ENCODE results near the gene COL6A3.

Gene COL6A3

DNA sequence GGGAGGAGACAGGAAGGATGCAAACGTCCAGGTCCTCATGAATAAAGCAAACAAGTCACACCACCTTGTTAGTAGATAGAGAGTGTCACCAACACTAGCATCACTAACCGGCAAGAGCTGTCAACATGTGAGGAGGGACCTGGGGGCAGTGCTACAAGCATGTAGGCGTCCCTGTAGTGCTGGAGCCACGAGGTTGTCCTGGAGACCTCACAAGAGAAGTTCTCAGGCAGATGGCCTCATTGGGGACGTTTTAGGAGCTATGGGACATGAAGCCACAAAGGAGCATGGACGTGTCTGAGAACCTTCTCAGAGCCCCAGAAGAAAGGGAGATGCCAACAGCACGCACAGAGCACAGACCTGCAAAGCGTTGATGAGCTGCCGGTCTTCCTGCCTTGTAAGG lies 70.0 kb downstream of the COL6A3 start:
- H3K9me3 ChIP-seq (ENCODE audit: control insufficient read depth, insufficient read depth, low read depth, low read length) = no peaks in the 10 kb centered on the region
- TF ChIP-seq ZNF221 (tag by site-specific recombination; IDR thresholded peaks at IDR 0.05; ENCODE audit: borderline replicate concordance) (no peak), ZNF266 (tag by site-specific recombination; IDR thresholded peaks at IDR 0.05; ENCODE audit: low read depth) (no peak), ZNF521 (tag by site-specific recombination; IDR thresholded peaks at IDR 0.05) (no peak), ZNF776 (tag by site-specific recombination; IDR thresholded peaks at IDR 0.05; ENCODE audit: borderline replicate concordance) (no peak), IKZF3 (tag by site-specific recombination; IDR thresholded peaks at IDR 0.05) (no peak)
- H3K27ac ChIP-seq (ENCODE audit: extremely low read depth, low read depth, low read length) = no peak overlapping the region
- H3K36me3 ChIP-seq (ENCODE audit: control insufficient read depth in 2 of 2, insufficient read depth in 1 of 2, low read length in 2 of 2) = no peaks in the 10 kb centered on the region
- no peaks in the 10 kb centered on the region for H3K4me1 ChIP-seq (ENCODE audit: control insufficient read depth, insufficient read depth, low read length)
- H3K4me3 ChIP-seq (ENCODE audit: low read depth, low read length) = no peak overlapping the region
- POLR2A ChIA-PET = no interaction called here
- CTCF ChIA-PET = no interaction called here

DNA sequence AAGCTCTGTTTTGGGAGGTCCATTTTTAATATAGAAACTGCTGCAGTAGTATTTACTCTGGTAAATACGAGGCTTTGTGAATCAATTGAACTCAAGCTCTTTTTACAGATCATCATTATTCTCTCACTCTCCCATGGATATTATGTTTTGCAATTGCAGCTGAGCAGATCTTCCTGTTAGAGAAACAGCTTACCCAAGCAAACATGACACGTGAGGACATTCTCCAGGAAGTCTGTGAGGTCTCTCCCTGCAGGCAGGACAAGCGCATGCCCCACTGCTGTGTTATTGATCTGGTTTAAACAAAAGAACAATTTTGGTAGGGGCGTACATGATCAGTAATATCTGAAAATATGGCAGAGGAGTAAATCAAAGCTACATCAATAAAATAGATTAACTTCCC lies 72.1 kb downstream of the COL6A3 start:
- H3K4me1 ChIP-seq (ENCODE audit: control insufficient read depth, insufficient read depth, low read length) = no peaks in the 10 kb centered on the region
- H3K9me3 ChIP-seq (ENCODE audit: control insufficient read depth, insufficient read depth, low read depth, low read length) = no peaks in the 10 kb centered on the region
- CTCF ChIA-PET = interaction anchor here (1.5 kb wide), 1 partner anchor 176 kb away, joined by 6 read pairs; no protein-coding TSS in a partner anchor
- TF ChIP-seq, protein P1, sequence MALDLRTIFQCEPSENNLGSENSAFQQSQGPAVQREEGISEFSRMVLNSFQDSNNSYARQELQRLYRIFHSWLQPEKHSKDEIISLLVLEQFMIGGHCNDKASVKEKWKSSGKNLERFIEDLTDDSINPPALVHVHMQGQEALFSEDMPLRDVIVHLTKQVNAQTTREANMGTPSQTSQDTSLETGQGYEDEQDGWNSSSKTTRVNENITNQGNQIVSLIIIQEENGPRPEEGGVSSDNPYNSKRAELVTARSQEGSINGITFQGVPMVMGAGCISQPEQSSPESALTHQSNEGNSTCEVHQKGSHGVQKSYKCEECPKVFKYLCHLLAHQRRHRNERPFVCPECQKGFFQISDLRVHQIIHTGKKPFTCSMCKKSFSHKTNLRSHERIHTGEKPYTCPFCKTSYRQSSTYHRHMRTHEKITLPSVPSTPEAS (tag by site-specific recombination; IDR thresholded peaks at IDR 0.05) = no peak
- TF ChIP-seq GLIS2 (tag by site-specific recombination; IDR thresholded peaks at IDR 0.05) (no peak), TCF7L2 (IDR thresholded peaks at IDR 0.05; ENCODE audit: borderline replicate concordance, low read depth, low read length) (no peak), ZNF561 (tag by site-specific recombination; IDR thresholded peaks at IDR 0.05; ENCODE audit: borderline replicate concordance) (no peak), SALL2 (tag by site-specific recombination; IDR thresholded peaks at IDR 0.05; ENCODE audit: borderline replicate concordance) (no peak), ZBTB21 (tag by site-specific recombination; IDR thresholded peaks at IDR 0.05) (no peak), SCRT1 (tag by site-specific recombination; IDR thresholded peaks at IDR 0.05; ENCODE audit: borderline replicate concordance) (no peak), ZNF350 (tag by site-specific recombination; IDR thresholded peaks at IDR 0.05) (no peak), ZNF501 (tag by site-specific recombination; IDR thresholded peaks at IDR 0.05) (no peak)
- TF ChIP-seq, protein P2, sequence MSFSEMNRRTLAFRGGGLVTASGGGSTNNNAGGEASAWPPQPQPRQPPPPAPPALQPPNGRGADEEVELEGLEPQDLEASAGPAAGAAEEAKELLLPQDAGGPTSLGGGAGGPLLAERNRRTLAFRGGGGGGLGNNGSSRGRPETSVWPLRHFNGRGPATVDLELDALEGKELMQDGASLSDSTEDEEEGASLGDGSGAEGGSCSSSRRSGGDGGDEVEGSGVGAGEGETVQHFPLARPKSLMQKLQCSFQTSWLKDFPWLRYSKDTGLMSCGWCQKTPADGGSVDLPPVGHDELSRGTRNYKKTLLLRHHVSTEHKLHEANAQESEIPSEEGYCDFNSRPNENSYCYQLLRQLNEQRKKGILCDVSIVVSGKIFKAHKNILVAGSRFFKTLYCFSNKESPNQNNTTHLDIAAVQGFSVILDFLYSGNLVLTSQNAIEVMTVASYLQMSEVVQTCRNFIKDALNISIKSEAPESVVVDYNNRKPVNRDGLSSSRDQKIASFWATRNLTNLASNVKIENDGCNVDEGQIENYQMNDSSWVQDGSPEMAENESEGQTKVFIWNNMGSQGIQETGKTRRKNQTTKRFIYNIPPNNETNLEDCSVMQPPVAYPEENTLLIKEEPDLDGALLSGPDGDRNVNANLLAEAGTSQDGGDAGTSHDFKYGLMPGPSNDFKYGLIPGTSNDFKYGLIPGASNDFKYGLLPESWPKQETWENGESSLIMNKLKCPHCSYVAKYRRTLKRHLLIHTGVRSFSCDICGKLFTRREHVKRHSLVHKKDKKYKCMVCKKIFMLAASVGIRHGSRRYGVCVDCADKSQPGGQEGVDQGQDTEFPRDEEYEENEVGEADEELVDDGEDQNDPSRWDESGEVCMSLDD (tag by site-specific recombination; IDR thresholded peaks at IDR 0.05) = no peak
- POLR2A ChIA-PET = no interaction called here
- H3K27ac ChIP-seq (ENCODE audit: extremely low read depth, low read depth, low read length) = no peak overlapping the region
- no peaks in the 10 kb centered on the region for H3K36me3 ChIP-seq (ENCODE audit: control insufficient read depth in 2 of 2, insufficient read depth in 1 of 2, low read length in 2 of 2)
- no peak overlapping the region for H3K4me3 ChIP-seq (ENCODE audit: low read depth, low read length)

DNA sequence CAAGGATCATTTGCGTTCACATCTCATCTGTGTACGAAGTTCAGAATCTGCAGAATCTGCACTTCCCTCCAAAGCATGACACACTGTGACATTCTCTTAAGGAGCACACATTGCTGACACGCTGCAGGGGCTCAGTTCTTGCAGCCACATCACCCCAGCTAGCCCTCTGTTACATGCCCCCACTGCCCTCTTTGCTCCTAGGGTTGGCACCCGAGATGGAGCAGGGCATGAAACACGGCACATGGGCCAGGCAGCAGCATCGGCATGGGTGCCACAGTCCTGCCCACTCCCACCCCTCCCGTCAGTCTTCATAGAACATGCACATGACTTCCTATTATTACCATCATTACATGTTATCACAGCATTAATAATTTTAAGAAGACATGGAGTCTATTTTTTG lies 76.4 kb downstream of the COL6A3 start:
- Histone ChIP-seq H3K4me1 (ENCODE audit: control insufficient read depth, insufficient read depth, low read length) (no peaks in the 10 kb centered on the region), H3K27ac (ENCODE audit: extremely low read depth, low read depth, low read length) (no peak overlapping the region), H3K4me3 (ENCODE audit: low read depth, low read length) (no peak overlapping the region), H3K9me3 (ENCODE audit: control insufficient read depth, insufficient read depth, low read depth, low read length) (no peaks in the 10 kb centered on the region), H3K36me3 (ENCODE audit: control insufficient read depth in 2 of 2, insufficient read depth in 1 of 2, low read length in 2 of 2) (no peaks in the 10 kb centered on the region)
- CTCF ChIA-PET = no interaction called here
- POLR2A ChIA-PET = no interaction called here
- TF ChIP-seq ZNF354C (tag by site-specific recombination; IDR thresholded peaks at IDR 0.05; ENCODE audit: borderline replicate concordance, low read depth) = no peak
- TF ChIP-seq ZNF19 (tag by site-specific recombination; IDR thresholded peaks at IDR 0.05; ENCODE audit: low read depth) = no peak
- TF ChIP-seq IKZF3 (tag by site-specific recombination; IDR thresholded peaks at IDR 0.05) = no peak
- TF ChIP-seq ZNF555 (tag by site-specific recombination; conservative IDR thresholded peaks at IDR 0.05) = no peak
- TF ChIP-seq RBAK (tag by site-specific recombination; IDR thresholded peaks at IDR 0.05) = no peak
- no peak for TF ChIP-seq ZNF292 (tag by site-specific recombination; IDR thresholded peaks at IDR 0.05; ENCODE audit: borderline replicate concordance, low read depth)
- TF ChIP-seq ZNF48 (tag by site-specific recombination; IDR thresholded peaks at IDR 0.05) = no peak
- no peak for TF ChIP-seq HOXC10 (CRISPR knock-in tag; IDR thresholded peaks at IDR 0.05)
- TF ChIP-seq, protein P3, sequence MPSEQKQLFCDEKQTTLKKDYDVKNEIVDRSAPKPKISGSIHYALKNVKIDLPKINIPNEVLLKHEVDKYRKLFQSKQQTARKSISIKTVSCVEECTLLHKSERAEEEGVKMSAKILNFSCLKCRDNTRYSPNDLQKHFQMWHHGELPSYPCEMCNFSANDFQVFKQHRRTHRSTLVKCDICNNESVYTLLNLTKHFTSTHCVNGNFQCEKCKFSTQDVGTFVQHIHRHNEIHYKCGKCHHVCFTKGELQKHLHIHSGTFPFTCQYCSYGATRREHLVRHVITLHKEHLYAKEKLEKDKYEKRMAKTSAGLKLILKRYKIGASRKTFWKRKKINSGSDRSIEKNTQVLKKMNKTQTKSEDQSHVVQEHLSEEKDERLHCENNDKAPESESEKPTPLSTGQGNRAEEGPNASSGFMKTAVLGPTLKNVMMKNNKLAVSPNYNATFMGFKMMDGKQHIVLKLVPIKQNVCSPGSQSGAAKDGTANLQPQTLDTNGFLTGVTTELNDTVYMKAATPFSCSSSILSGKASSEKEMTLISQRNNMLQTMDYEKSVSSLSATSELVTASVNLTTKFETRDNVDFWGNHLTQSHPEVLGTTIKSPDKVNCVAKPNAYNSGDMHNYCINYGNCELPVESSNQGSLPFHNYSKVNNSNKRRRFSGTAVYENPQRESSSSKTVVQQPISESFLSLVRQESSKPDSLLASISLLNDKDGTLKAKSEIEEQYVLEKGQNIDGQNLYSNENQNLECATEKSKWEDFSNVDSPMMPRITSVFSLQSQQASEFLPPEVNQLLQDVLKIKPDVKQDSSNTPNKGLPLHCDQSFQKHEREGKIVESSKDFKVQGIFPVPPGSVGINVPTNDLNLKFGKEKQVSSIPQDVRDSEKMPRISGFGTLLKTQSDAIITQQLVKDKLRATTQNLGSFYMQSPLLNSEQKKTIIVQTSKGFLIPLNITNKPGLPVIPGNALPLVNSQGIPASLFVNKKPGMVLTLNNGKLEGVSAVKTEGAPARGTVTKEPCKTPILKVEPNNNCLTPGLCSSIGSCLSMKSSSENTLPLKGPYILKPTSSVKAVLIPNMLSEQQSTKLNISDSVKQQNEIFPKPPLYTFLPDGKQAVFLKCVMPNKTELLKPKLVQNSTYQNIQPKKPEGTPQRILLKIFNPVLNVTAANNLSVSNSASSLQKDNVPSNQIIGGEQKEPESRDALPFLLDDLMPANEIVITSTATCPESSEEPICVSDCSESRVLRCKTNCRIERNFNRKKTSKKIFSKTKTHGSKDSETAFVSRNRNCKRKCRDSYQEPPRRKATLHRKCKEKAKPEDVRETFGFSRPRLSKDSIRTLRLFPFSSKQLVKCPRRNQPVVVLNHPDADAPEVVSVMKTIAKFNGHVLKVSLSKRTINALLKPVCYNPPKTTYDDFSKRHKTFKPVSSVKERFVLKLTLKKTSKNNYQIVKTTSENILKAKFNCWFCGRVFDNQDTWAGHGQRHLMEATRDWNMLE (tag by site-specific recombination; conservative IDR thresholded peaks at IDR 0.05; ENCODE audit: low read depth) = no peak
- no peak for TF ChIP-seq ZNF274 (IDR thresholded peaks at IDR 0.05; ENCODE audit: low read length)
- no peak for TF ChIP-seq ZNF274 (tag by site-specific recombination; IDR thresholded peaks at IDR 0.05; ENCODE audit: borderline replicate concordance)
